NCI-H69 (cell line): ENCODE data around the gene CHRNG.
"Not testable (repeated sequence)": the region's sequence is repeated elsewhere in the genome, so short reads cannot be mapped to it uniquely, and the experiment has no call there.

Experiments used
- DNase-seq: peaks from one replicate; lab custom pipeline; 2025; lab: John Stamatoyannopoulos, UW

Gene CHRNG

DNA sequence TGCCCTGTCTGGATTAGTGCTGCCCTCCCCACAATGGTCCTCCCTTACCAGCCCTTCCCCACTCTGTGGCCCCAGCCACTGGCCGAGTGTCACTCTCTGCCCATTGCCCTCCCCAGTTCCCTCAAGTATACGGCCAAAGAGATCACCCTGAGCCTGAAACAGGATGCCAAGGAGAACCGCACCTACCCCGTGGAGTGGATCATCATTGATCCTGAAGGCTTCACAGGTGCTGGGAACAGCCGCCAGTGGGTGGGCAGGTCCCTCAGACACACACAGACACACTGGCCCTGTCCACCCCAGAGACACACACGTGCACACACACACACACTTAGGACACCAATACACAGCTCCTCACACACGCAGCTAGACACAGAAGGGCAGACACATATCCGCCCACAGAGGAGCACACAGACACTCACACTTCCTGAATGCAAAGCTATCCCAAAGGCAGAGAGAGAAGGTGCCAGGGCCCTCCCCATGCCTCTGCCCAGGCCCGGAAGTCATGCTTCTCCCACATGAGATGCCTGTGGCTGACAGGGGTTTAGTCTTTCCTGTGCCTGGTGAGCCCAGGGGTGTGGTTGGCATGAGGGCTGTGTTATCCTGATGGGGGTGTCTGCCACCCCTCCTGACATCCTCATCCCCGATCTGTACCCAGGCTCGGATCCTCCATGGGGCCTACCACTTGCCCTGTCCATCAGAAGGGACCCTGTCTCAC is 10.6 kb upstream of the CHRNG start:
- no peak for DNase-seq

DNA sequence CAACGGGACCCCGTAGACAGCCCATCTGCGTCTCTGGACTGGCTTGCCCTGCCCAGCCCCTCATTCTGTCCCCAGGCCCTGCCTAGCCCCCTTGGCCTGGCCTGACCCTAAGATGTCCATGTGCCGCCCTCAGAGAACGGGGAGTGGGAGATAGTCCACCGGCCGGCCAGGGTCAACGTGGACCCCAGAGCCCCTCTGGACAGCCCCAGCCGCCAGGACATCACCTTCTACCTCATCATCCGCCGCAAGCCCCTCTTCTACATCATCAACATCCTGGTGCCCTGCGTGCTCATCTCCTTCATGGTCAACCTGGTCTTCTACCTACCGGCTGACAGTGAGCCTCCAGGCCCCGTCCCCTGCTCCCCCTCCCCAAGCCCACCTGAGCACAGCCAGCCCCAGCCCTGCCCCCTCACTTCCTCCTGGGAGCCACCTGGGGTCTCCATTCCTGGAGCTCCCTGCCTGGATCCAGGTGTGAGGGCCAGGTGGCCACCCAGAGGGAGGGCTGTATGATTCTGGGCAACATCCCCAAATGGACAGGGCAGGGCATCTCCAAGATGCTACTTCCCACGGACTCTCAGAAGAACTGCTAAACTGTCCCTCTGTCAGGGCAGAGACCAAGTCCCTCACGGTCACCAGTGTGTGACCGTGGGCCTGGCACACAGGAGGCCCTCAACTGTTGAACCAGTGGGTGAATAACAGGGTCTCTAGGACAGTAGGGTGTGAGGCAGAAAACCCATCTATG is 9.5 kb upstream of the CHRNG start:
- no peak for DNase-seq

DNA sequence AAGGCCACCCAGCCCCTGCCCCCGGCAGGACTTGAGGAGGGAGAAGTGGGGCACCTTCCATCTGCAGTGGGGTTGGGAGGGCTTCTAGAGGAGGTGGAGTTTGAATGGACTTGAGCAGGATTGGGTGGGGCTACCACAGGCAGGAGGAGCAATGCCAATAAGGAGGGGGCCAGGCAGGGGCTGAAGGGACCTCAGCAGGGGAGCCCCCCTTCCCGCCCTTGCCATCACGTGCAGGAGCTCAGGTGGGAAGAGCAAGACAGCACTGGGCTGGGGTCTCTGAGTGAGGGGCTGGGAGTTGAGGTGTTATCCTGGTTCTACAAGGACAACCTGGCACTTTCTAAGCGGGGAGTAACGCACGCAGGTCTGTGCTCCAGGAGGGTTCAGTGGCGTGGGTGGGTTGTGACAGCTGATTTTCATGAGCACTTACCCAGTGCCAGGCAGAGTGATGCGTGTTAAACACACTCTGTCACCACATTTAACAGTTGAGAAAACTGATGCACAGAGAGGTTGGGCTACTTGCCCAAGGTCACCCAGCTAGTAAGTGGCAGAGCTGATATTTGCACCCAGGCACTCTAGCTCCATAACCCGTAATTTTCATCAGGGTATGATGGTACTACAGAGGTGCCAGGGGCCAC is 8.7 kb upstream of the CHRNG start:
- DNase-seq: no peak

DNA sequence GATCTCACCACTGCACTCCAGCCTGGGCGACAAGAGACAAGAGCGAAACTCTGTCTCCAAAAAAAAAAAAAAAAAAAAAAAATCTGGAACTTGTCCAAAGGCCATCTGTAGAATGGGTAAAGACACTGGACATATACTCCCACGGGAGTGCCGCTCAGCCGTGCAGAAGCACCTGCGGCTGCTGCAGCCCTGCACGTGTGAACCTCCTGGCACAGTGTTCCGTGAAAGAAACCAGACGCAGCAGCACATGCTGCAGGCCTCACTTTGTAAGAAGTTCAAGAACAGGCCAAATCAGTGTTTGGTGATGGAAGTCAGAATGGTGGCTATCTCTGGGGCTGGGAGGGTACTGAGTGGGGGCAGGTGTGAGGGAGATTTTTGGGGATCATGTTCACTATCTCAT is 7.1 kb upstream of the CHRNG start:
- peak; percentile 50 for DNase-seq

DNA sequence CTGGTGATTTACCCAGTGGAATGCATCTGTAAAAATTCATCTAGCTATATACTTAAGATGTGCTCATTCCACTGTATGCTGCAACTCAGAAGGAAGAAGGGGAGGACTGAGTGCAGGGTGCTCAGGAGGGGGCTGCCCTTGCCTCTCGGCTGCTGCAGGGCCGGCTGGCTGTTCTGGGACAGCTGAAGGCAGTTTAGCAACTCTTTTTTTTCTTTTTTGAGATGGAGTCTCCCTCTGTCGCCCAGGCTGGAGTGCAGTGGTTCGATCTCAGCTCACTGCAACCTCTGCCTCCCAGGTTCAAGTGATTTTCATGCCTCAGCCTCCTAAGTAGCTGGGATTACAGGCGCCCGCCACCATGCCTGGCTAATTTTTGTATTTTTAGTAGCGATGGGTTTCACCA is 6.7 kb upstream of the CHRNG start:
- DNase-seq: not testable (repeated sequence)

DNA sequence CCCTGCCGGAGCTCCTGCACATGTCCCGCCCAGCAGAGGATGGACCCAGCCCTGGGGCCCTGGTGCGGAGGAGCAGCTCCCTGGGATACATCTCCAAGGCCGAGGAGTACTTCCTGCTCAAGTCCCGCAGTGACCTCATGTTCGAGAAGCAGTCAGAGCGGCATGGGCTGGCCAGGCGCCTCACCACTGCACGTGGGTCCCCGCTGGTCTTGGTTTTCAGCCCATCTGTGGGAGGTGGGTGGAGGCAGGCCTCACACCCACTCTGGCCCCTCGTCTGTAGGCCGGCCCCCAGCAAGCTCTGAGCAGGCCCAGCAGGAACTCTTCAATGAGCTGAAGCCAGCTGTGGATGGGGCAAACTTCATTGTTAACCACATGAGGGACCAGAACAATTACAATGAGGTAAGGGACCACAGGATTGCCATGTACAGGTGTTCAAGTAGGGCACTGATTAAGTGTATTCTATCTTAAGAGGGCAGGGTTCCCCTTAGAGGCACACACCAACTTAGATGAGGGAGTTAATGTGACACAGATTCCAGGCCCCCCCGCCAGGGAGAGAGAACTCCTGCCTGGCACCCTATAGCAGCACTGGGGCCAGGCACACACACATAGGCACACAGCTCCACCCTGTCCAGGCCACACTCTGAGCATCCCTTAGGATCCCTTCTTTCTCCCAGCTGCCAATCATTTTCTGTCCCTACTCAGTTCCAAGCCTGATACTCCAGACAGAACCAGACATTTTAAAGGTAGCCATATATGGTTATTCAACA is 5.4 kb upstream of the CHRNG start:
- DNase-seq: no peak

DNA sequence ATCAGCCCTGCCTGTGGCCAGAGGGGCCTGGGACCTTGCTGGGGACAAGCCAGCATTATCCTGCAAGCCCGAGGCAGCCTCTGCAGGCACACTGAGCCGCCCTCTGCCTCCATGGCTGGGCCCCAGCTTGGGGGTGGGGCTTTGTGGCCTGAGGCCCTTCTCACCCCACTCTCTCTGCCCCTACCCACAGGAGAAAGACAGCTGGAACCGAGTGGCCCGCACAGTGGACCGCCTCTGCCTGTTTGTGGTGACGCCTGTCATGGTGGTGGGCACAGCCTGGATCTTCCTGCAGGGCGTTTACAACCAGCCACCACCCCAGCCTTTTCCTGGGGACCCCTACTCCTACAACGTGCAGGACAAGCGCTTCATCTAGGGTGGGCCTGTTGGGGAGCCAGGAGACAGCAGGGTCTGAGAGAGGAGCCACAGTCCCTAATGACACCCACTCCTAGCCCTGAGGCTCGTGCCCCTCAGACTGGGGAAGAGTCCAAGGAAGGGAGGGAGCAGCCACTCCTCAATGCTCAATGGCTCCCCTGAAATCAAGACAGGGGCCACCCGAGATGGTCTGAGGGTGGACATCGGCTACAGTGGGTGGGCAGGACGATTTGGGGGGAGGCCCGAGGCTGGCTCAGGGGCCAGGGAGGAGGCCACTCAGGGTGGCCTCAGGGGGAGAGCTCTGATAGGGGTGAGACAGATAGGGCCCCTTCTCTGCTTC is 4.4 kb upstream of the CHRNG start:
- no peak for DNase-seq

DNA sequence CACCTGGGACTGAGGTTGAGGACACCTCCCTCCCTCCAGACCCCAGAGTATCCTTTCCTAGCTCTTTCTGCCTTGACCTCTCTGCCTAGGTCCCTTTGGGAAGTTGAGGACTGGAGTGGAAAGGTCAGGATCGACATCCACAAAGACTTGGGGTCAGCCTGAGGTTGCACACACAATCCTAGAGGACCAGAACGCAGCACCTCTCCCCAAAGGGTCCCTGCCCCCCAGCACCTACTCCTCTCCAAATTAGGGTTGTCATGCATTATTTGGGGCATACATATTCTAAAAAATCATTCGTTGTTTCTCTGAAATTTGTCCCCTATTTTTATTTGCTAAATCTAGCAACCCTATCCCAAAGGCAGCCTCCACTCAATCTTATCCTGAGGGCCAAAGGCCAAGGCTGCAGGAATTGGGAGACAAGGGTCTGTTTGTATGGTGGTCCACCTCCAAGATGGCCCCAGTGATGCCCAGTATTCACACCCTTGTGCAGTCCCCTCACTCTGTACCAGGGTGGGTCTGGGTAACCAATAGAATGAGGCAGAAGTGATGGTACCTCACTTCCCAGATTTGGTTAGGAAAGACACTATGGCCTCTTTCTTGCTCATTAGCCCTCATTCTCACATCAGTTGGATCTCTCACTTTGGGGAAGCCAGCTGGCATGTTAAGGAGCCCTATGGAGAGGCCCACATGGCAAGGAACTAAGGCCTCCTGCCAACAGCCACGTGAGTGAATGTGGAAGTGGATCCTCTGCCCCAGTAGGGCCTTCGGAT is 3.5 kb upstream of the CHRNG start:
- DNase-seq: no peak

DNA sequence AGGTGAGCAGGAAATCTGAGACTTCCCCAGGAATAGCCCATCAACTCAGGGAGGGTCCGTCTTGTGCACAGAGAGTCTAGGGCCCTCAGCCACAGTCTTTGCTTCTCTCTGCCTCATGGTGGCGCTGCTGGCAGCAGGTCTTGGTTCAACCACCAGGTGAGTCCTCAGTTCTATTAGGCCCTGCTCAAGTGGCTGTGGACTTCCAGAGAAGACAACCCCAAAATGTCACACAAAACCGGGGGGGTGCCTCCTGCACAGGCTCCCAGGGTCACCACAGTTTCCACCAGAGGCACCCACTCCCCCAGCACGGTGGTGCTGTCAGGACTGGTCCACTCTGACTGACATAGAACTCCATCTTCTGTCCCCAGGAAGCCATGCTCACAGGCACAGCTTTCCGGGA is 2.4 kb upstream of the CHRNG start:
- peak; percentile 39 for DNase-seq

DNA sequence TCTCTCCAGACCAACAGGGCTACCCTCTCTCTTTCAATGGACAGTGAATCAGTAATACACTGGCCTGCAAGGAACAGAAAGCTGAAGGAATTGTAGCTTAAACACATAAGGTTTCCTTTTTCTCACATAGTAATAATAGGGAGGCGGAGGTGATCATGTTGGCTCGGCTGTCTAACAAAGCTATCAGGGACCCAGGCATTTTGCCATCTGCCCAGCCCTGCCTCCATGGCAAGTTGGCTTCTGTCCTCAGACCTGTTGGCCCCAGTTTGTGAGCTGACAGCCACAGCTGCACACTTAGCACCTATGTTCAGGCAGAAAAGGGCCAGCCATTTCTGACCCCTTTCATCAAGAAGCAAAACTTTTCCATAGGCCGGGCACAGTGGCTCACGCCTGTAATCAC is 2.0 kb upstream of the CHRNG start:
- no peak for DNase-seq

DNA sequence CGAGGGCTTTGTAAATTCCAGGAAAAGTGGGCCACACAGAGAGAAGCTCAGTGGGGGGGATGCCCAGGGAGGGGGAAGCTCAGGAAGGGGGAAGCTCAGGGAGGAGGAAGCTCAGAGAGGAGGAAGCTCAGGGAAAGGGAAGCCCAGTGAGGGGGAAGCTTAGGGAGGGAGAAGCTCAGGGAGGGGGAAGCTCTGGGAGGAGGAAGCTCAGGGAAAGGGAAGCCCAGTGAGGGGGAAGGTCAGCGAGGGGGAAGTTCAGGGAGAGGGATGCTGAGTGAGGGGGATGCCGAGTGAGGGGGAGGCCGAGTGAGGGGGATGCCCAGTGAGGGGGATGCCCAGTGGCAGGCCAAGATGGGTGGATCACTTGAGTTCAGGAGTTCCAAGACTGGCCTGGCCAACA is 821 bp upstream of the CHRNG start:
- DNase-seq: peak; percentile 8

DNA sequence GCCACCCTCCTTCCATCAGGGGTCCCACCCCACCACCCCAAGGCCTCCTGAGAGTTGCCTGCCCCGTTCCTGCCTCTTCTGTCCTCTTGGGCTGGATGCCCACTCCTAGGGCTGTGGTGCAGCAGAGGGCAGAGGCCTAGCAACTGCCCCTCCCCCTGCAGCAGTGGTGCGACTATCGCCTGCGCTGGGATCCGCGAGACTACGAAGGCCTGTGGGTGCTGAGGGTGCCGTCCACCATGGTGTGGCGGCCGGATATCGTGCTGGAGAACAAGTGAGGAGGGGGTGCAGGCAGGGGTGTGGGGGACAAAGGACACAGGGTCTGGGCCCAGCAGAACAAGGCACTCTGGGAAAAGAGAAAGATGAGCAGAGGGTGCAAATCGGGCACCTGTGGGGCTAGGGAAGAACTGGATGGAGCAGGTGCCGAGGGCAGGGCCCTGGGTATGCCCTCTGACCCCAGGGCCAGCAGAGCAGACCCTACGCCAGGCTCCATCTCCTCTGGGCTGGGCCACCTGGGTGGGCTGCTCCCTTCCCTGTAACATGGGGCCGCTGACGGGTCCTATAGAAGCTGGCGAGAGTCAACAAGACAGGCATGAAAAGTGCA is 1.0 kb downstream of the CHRNG start:
- DNase-seq: no peak

DNA sequence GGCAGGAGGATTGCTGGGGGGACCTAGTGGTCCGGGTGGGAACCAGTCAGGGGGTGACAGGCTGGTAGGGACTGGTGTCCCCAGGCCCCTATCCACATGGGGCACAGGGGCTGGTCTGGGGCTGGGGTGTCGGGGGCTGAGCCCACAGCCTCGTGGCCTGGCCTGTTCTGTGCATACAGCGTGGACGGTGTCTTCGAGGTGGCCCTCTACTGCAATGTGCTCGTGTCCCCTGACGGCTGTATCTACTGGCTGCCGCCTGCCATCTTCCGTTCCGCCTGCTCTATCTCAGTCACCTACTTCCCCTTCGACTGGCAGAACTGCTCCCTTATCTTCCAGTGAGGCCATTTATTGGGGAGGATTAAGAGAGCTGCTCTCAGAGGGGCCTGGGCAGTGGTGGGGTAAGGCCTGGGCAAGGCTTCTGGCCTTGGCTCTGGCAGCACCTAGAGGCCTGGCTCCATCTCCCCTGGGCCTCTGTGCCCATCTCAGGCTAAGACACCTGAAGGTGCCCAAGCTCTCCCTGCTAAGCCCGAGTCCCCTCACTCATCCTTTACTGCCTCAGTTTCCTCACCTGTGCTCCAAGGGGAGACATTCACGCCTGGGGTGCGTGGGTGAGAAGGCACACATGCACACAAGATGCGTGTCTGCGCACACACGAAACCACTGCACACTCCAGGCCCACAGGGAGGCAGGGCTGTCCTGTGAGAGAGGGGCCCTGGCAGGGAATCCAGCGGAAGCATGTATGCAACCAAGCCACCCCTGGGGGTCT is 1.9 kb downstream of the CHRNG start:
- no peak for DNase-seq

DNA sequence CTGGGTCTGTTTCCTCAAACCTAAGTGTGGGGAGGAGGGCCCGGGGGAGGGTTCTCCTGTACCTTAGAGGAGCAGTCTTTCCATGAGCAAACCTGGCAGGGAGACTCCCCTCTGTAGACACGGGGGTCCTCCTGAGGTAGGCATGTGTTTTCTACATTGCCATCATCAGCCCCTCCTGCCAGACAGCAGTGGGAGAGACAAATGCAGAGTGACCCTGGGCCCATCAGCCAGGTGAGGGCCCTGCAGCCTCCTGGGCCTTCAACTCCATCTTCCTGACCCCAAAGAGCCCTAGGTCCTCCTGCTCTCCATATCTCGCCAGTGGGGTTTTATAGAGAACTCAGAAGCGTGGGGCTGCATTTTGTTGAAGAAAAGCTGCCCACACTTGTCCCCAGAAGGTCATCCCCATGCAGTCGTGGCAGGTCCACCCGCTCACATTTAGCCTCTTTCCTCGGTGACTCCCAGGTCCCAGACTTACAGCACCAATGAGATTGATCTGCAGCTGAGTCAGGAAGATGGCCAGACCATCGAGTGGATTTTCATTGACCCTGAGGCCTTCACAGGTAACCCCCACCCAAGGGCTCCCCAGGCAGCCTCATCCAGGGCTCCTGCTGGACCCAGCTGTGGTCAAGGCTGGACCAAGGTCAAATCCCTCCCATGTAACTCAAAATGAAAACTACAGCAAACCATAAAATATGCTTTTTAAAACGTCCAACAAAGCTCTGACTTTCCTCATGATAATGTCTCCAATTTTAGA is 2.6 kb downstream of the CHRNG start:
- DNase-seq: no peak

DNA sequence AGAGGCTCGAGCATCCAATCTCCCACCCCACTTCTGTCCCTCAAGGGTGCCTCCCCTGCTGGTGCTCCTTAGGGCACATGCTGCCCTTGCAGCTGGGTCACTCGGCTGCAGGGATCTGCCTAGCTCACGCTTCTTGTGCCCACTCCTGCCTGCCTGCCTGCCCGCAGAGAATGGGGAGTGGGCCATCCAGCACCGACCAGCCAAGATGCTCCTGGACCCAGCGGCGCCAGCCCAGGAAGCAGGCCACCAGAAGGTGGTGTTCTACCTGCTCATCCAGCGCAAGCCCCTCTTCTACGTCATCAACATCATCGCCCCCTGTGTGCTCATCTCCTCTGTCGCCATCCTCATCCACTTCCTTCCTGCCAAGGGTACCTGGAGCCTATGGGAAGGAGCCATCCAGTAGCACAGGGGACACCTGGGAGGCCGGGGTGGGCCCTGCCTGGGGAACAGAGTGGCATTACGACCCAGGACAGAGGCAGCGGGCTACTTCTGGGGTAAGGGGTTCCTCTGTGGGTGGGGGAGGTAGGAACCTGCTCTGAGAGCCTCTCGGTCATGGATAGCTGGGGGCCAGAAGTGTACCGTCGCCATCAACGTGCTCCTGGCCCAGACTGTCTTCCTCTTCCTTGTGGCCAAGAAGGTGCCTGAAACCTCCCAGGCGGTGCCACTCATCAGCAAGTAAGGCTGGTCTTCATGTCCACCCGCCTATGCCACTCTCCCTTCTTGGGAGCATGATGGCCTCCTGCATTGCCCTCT is 3.4 kb downstream of the CHRNG start:
- DNase-seq: no peak

DNA sequence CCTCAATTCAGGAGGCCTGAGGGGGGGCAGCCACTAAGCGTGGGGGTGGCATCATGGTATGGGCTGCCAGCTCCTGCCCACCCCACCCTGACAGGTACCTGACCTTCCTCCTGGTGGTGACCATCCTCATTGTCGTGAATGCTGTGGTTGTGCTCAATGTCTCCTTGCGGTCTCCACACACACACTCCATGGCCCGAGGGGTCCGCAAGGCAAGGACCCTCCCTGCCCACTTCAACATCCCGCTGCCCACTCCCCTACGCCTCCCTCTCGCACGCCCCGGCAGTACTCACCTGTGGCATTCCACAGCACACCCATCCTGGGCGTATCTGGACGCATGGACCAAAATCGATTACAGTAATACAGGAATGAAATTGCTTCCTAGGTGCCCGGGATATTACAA is 4.0 kb downstream of the CHRNG start:
- DNase-seq: no peak

DNA sequence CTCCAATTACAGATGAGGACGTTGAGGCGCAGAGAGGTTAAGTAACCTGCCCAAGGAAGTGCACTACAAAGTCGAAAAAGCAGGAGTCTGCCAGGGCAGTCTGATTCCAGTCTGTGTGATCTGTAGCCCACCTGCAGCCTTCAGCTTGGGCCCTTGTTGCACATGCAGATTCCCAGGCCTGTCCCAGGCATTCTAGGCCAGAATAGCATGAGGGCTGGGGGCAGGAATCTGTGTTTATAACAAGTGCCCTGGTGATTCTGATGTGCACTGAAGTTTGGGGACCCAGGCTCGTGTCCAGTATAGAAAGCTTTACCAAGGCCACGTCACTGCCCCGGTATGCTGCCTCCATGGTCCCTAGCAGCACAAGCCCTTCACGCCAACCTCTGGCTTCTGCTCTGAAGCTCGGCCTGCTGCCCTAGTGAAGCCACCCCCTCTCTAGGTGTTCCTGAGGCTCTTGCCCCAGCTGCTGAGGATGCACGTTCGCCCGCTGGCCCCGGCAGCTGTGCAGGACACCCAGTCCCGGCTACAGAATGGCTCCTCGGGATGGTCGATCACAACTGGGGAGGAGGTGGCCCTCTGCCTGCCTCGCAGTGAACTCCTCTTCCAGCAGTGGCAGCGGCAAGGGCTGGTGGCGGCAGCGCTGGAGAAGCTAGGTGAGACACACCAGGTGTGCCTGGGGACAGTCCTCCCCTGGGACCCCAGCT is 4.6 kb downstream of the CHRNG start:
- DNase-seq: no peak

DNA sequence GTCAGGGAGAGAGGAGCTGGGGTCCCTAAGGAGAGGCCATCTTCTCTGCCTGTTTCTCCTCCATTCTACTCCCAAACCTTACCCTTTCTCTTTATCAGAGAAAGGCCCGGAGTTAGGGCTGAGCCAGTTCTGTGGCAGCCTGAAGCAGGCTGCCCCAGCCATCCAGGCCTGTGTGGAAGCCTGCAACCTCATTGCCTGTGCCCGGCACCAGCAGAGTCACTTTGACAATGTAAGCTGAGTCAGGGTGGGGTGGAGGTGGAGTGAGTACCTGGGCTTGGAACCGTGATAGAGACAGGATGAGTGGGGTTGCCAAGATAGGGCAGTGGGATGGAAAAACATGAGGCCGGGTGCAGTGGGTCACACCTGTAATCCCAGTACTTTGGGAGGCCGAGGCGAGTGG is 5.2 kb downstream of the CHRNG start:
- DNase-seq: no peak
